Measurements from ENCODE around the gene LARGE2. TPM values are rescaled to one million over a fixed set of nuclear protein-coding genes. Genes with fewer than 3 reads are reported as not detected.

LARGE2 gene
- total RNA-seq, 2 donors from 2014 or later: 0.90 to 1.4 TPM

DNA sequence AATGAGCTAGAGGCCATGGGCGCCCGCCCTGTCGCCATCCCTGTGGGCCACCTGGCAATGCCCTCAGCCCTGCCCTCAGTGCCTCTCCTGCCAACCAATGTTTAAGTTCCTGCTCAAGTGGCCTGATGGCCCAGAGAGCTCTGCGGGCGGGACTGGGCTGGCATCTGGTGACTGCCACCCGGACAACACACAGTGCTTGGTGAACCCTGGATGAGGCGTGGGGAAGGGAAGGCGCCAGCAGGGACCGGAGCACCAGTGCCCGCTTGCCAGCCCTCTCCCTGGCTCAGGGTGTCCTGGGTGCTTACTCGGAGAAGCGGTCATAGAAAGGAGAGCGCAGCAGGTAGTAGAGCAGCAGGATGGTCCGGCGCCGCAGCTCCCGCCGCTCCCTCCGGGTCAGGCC, 8.9 kb upstream of the LARGE2 start:
- Mint-ChIP-seq H3K4me3 (no peak overlapping the region), H3K27me3 (ENCODE audit: low read depth) (no peaks in the 10 kb centered on the region), H3K27ac (no peak overlapping the region), H3K36me3 (ENCODE audit: insufficient read depth in 2 of 2) (peaks cover 4% of the 10 kb centered on the region in 2 donors), H3K4me1 (ENCODE audit: low read depth) (peaks cover 21% of the 10 kb centered on the region), H3K9me3 (no peaks in the 10 kb centered on the region)
- ATAC-seq (replicated peaks in 1 of 2) (no peak), DNase-seq (no peak)

DNA sequence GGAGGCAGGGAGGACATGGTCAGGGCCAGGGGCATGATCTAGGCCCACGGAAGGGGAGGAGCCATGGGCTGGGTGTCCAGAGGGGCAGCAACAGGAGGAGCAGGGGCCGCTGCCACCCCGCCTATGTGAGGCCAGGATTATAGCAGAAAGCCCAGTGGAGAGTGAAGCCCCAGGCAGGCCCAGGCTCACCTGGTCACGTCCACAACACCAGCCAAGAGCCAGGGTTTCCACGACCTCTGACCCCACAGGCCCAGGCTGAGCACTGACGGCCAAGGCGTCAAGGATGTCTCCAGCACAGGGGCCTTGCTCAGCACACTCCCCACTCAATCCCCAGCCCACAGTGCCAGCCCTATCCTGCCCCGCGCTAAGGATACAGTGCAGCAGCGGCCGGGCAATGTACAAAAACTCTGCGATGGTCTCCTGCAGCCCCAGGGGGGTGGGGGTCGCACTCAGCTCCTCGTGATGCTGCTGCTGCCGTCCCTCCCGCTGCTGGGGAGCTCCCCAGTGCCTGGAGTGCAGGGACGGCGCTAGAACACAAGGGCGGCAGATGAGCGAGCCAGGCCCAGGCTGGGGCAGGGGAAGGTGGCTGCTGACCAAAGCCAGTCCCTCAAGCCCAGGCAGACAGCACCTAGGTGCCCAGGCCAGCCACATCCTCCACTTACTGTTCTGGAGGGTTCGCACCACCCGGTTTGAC, 8.4 kb upstream of the LARGE2 start:
- Mint-ChIP-seq H3K9me3 (no peaks in the 10 kb centered on the region), H3K27ac (no peak overlapping the region), H3K4me3 (no peak overlapping the region), H3K4me1 (ENCODE audit: low read depth) (peaks cover 24% of the 10 kb centered on the region), H3K36me3 (ENCODE audit: insufficient read depth in 2 of 2) (peaks cover 4 to 6% of the 10 kb centered on the region in 2 donors), H3K27me3 (ENCODE audit: low read depth) (no peaks in the 10 kb centered on the region)
- ATAC-seq (replicated peaks in 1 of 2) (no peak), DNase-seq (no peak)

DNA sequence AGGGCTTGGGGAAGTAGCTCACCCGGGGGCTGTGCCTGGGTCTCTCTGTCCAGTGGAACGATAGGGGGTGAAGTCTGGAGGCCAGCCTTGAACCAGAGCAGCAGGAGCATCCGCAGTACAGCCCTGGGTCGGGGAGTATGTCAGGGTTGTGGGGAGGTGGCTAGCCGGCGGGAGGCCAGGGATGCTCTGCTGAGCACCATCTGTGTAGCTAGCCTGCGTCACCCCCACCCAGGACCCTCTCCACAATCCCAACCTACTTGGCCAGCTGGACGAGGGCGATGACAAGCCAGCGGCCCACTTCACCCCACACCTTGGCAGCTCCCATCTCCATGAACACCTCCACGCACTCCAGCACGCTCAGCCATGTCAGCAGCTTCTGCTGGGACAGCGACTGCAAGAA, 7.0 kb upstream of the LARGE2 start:
- Mint-ChIP-seq H3K27ac (no peak overlapping the region), H3K9me3 (no peaks in the 10 kb centered on the region), H3K4me3 (no peak overlapping the region), H3K4me1 (ENCODE audit: low read depth) (peaks cover 24% of the 10 kb centered on the region), H3K27me3 (ENCODE audit: low read depth) (no peaks in the 10 kb centered on the region), H3K36me3 (ENCODE audit: insufficient read depth in 2 of 2) (peaks cover 4 to 6% of the 10 kb centered on the region in 2 donors)
- DNase-seq (no peak), ATAC-seq (replicated peaks in 1 of 2) (no peak)

DNA sequence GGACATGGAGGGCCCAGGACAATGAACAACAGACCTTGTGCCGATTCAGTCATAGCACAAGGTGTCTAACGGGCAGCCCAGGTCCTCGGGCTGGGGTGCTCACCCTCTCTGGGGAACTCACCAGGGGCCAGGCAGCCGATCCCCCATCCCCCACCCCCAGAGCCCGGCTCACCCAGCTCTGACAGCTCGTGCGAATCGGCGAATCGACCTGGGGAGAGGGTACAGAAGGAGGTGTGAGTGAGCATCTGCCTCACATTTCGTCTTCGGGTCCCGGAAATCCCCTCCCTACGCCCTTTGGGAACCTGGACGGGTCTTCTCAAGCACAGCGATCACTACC, 5.2 kb upstream of the LARGE2 start:
- H3K4me1 Mint-ChIP-seq (ENCODE audit: low read depth): peaks cover 29% of the 10 kb centered on the region
- peaks cover 5% of the 10 kb centered on the region for H3K27me3 Mint-ChIP-seq (ENCODE audit: low read depth)
- peak overlapping the region; percentile 96 for H3K27ac Mint-ChIP-seq
- no peaks in the 10 kb centered on the region for H3K9me3 Mint-ChIP-seq
- no peak for ATAC-seq (replicated peaks in 1 of 2)
- peaks cover 4% of the 10 kb centered on the region in 2 donors for H3K36me3 Mint-ChIP-seq (ENCODE audit: insufficient read depth in 2 of 2)
- H3K4me3 Mint-ChIP-seq: peak overlapping the region; percentile 100
- no peak for DNase-seq

DNA sequence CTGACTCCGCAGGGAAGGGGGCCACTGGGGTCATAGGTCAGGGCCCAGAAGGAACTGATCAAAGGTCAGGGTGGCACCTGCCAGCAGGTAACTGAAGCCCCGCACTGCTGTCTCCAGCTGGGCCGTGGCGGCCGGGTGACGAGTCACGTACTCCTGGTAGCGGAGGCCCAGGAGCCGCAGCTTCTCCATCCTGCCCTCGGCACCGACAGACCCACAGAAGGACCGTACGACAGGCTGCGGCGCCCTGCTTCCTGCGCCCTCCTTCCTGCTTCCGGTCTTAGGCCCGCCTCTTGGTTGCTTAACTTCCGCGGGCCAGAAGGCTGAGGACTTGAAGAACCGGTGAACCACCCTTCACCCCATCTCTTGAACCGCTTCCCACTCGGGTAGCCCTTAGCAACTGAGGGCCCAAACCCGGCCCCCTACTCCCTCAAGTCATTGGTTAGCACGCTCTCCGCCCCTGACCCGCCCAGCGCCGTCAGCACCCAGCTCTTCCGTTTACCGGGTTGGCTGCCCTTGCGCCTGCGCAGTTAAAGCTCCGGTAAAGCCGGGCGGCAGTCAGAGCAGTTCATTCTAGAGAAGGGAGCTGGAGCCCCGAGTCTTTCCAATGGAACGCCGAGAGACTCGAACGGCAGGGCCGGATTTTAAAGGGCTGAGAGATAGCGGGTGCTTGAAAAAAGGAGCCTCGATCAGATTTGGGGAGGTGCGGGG, 4.7 kb upstream of the LARGE2 start, which contains the start of gene PEX16:
Gene PEX16, minus strand, starts transcription at position 255 of the 708 bp plus-strand sequence. Its CDS starts 66 bp downstream, at position 189.
- H3K4me3 Mint-ChIP-seq: peak within 1 kb of the TSS; percentile 100
- H3K27ac Mint-ChIP-seq: peak within 1 kb of the TSS; percentile 96
- H3K4me1 Mint-ChIP-seq (ENCODE audit: low read depth): peaks cover 29% of the 10 kb centered on the region
- H3K9me3 Mint-ChIP-seq: no peaks in the 10 kb centered on the region
- H3K27me3 Mint-ChIP-seq (ENCODE audit: low read depth): peaks cover 5% of the 10 kb centered on the region
- peak; percentile 94 to 98 for DNase-seq
- H3K36me3 Mint-ChIP-seq (ENCODE audit: insufficient read depth in 2 of 2): peaks cover 4% of the 10 kb centered on the region in 2 donors
- ATAC-seq (replicated peaks in 1 of 2): peak; percentile 89 to 94

DNA sequence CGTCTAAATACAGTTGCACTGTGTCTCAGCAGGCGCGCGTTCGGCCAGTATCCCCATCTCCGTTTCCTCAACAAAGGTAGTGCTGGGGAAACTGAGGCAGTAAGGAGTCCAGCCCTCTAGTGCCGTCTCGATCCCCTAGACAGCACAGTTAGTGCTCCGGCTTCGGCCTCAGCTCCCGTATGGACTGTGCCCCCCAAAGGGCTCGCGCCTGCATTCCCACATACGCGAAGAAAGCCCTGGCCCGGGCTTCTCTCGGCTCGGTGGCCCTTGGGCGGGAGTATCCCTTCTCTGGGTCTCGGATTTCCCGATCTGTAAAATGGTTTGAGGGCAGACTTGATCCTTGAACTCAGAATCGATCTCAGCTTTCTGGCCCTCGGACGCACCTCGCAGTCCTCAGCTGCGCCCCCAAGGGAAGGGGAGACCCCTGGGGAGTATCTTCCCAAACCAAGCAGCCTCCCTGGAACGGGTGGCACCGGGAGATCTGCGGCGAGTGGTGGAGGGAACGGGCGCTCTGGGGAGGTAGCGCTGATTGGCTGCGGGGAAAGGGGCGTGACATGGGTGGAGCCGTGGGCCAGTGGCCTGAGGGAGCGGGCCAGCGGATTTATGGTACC, 4.0 kb upstream of the LARGE2 start:
- peak overlapping the region; percentile 100 for H3K4me3 Mint-ChIP-seq

DNA sequence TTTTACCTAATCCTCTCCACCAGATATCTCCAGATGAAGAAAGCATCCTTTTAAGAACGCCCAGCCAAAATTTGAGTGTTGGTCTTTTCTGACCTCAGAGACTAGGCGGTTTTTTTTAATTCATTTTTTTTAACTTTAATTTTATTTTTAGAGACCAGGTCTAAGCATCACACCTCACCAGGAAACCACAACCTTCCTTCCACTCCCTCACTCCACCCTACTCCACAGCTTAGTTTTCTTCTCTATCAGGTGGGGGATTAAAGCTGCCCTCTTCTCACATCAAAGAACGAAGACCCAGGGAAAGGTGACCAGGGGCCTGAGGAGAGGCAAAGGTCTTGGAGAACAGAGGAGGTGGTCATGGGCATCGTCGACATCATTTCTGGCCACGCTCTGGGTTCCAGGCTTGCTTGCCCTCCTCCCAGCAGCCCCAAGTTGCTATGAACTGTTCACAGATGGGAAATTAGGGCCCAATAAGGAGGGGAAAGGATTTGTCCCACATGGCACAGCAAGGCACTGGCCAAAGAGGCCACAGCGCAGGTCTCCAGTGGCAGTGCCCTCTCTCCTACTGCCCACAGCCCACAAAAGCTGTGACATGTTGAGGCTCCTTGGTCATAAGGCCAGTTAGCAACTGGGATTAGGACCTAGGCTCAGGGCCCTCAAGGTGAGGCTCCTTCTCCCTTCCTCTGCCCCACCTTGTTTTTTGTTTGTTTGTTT, 3.3 kb upstream of the LARGE2 start:
- H3K4me3 Mint-ChIP-seq: peak overlapping the region; percentile 100
- H3K36me3 Mint-ChIP-seq (ENCODE audit: insufficient read depth in 2 of 2): peaks cover 4 to 6% of the 10 kb centered on the region in 2 donors
- H3K27me3 Mint-ChIP-seq (ENCODE audit: low read depth): peaks cover 8% of the 10 kb centered on the region
- no peaks in the 10 kb centered on the region for H3K9me3 Mint-ChIP-seq
- H3K27ac Mint-ChIP-seq: no peak overlapping the region
- peaks cover 33% of the 10 kb centered on the region for H3K4me1 Mint-ChIP-seq (ENCODE audit: low read depth)
- no peak for ATAC-seq (replicated peaks in 1 of 2)
- DNase-seq: no peak

More for the DNA sequence above, 4.0 kb upstream of the LARGE2 start:
- peaks cover 5% of the 10 kb centered on the region for H3K27me3 Mint-ChIP-seq (ENCODE audit: low read depth)
- no peaks in the 10 kb centered on the region for H3K9me3 Mint-ChIP-seq
- ATAC-seq (replicated peaks in 1 of 2) (peak; percentile 38 to 56), DNase-seq (peak; percentile 78 to 81)
- peak overlapping the region; percentile 96 for H3K27ac Mint-ChIP-seq
- H3K36me3 Mint-ChIP-seq (ENCODE audit: insufficient read depth in 2 of 2): peaks cover 4 to 6% of the 10 kb centered on the region in 2 donors
- peaks cover 32% of the 10 kb centered on the region for H3K4me1 Mint-ChIP-seq (ENCODE audit: low read depth)

DNA sequence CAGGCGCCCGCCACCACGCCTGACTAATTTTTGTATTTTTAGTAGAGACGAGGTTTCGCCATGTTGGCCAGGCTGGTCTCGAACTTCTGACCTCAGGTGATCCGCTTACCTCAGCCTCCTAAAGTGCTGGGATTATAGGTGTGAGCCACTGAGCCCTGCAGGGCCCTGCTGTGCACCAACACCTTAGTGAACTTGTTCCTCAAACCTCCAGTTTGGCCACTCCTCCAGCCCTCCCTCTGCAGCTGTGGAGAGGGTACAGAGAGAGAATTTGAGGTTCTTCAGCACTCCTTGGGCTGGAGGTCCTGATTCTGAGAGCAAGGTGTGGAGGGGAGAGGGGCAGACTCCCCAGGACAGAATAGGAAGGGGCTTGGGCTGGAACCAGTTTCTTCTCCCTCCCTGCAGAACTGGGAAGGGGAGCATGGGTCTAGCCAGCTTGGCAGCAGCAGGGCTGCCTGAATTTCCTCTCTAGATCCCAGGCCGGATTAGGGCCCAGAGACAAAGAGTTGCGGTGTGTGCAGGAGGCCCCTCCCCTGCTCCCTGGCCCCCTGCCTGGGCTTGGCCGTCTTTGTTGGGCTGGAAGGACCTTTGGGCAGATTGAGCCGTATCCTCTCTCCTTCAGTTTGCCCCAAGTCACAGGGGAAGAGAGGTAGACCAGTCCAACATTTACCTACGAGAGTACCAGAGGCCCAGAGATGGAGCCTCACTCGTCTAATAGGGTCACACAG, 2.5 kb upstream of the LARGE2 start:
- peak in 1 of 2 donors; percentile 0 for DNase-seq
- H3K4me3 Mint-ChIP-seq: peak overlapping the region; percentile 33 to 69
- peaks cover 13% of the 10 kb centered on the region for H3K27me3 Mint-ChIP-seq (ENCODE audit: low read depth)
- H3K27ac Mint-ChIP-seq: no peak overlapping the region
- peaks cover 33% of the 10 kb centered on the region for H3K4me1 Mint-ChIP-seq (ENCODE audit: low read depth)
- peaks cover 4 to 6% of the 10 kb centered on the region in 2 donors for H3K36me3 Mint-ChIP-seq (ENCODE audit: insufficient read depth in 2 of 2)
- no peaks in the 10 kb centered on the region for H3K9me3 Mint-ChIP-seq
- ATAC-seq (replicated peaks in 1 of 2): no peak

DNA sequence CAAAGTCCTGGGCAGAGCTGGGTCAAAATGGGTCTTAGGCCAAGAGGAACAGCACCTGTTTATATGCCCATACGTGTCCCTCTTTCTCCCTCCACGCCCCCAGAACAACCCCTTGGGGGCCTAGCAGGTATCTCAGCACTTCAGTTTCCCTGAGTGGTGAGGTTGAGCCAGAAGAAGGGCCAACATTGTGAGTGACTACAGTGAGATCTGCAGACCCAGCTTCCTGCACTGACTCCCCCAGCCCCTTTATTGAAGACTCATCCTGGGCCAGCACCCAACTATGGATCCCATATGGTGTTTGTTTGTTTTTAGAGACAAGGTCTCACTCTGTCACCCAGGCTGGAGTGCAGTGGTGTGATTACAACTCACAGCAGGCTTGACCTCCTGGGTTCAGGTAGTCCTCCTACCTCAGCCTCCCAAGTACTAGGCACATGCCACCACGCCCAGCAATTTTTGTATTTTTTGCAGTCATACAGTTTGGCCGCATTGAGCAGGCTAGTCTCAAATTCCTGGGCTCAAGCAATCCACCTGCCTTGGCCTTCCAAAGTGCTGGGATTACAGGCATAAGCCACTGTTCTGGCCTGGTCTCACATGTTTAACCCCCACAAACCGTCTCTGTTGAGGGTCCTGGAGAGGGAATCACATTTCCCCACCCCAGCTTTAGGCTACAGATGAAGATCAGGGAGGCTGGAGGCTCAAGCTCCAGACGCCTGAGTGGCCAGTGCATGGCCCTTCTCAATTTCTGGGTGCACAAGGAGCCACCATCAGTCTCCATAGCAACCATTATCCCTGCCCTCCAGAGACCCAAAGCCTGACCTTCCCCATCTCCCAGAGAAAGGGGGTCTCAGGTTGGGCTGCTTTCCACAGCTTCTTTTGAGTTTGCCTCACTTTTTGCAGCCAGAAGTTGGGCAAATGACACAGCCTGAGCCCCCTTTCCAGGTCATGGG, 1.7 kb upstream of the LARGE2 start:
- no peaks in the 10 kb centered on the region for H3K9me3 Mint-ChIP-seq
- ATAC-seq (replicated peaks in 1 of 2) (no peak), DNase-seq (no peak)
- peak overlapping the region; percentile 56 to 73 for H3K4me3 Mint-ChIP-seq
- peaks cover 27% of the 10 kb centered on the region for H3K4me1 Mint-ChIP-seq (ENCODE audit: low read depth)
- H3K27ac Mint-ChIP-seq: no peak overlapping the region
- peaks cover 2 to 6% of the 10 kb centered on the region in 2 donors for H3K36me3 Mint-ChIP-seq (ENCODE audit: insufficient read depth in 2 of 2)
- H3K27me3 Mint-ChIP-seq (ENCODE audit: low read depth): peaks cover 13% of the 10 kb centered on the region

DNA sequence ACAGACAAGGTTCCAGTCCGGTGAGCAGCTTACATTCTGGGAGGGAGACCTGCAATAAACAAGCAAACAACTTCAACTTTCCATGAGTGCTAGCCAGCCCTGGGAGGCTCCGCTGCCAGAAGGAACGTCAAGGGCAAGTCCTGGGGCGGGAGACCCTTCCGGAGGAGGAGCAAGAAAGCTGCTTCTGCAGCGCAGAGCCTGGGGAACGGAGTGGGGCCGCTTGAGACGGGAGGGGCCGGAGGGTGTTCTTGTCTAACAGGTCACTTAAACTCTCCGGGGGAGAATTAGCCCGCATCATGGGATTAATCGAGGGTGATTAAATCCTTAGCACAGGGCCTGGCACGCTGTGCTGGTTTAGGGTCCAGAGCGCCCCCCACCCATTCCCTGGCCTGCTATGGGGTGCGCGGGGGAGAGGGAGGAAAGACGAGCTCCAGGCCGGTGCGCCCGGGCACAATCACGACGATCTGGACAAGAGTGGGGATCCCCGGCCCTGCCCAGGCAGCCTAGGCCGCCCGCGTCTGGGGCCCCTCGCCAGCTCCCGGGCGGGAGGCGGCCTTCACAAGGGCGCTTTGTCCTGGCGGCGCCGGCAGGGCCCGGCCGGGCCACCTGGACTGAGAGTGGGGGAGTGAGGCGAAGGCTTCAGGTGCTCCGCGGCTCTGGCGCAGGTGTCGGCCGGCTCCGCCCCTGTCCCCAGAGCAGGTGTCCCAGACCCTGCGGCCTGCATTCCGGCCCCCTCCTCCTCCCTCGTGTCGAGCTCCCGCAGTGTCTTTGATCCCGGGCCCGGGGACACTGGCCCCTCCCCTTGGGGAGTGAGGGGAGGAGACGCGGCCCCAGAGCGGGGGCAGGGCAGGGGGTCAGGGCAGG, 663 bp upstream of the LARGE2 start:
- no peak overlapping the region for H3K27ac Mint-ChIP-seq
- no peaks in the 10 kb centered on the region for H3K9me3 Mint-ChIP-seq
- ATAC-seq (replicated peaks in 1 of 2) (no peak), DNase-seq (no peak)
- peak overlapping the region; percentile 56 to 73 for H3K4me3 Mint-ChIP-seq
- peaks cover 13% of the 10 kb centered on the region for H3K27me3 Mint-ChIP-seq (ENCODE audit: low read depth)
- peaks cover 2 to 6% of the 10 kb centered on the region in 2 donors for H3K36me3 Mint-ChIP-seq (ENCODE audit: insufficient read depth in 2 of 2)
- H3K4me1 Mint-ChIP-seq (ENCODE audit: low read depth): peaks cover 17% of the 10 kb centered on the region
